ENCODE measurements around the gene SERPINE1.
"Not testable (repeated sequence)": the region's sequence is repeated elsewhere in the genome, so short reads cannot be mapped to it uniquely, and the experiment has no call there.

The SERPINE1 gene

GRCh38 chr7:101102026-101102425, 24.9 kb upstream of the SERPINE1 start:
- DNase-seq, result no peak

- DNase-seq, result not testable (repeated sequence)
Measured at GRCh38 chr7:101103701-101104100, 23.2 kb upstream of the SERPINE1 start.

GRCh38 chr7:101104193-101104713, 22.7 kb upstream of the SERPINE1 start:
- DNase-seq, result no peak

GRCh38 chr7:101104799-101105198, 22.1 kb upstream of the SERPINE1 start:
- no peak for DNase-seq

- DNase-seq, result not testable (repeated sequence)
Measured at GRCh38 chr7:101105248-101105647, 21.7 kb upstream of the SERPINE1 start.

- DNase-seq, result no peak
Measured at GRCh38 chr7:101106386-101106785, 20.5 kb upstream of the SERPINE1 start.

- DNase-seq, result no peak
Measured at GRCh38 chr7:101108330-101108857, 18.5 kb upstream of the SERPINE1 start.

- DNase-seq, result no peak
Measured at GRCh38 chr7:101108961-101109360, 17.9 kb upstream of the SERPINE1 start.

- no peak for DNase-seq
Measured at GRCh38 chr7:101109368-101109767, 17.5 kb upstream of the SERPINE1 start.

GRCh38 chr7:101111261-101111660, 15.6 kb upstream of the SERPINE1 start:
- no peak for DNase-seq

- no peak for DNase-seq
Measured at GRCh38 chr7:101112233-101112632, 14.7 kb upstream of the SERPINE1 start.

GRCh38 chr7:101113140-101113539, 13.8 kb upstream of the SERPINE1 start:
- not testable (repeated sequence) for DNase-seq

GRCh38 chr7:101113836-101114235, 13.1 kb upstream of the SERPINE1 start:
- DNase-seq, result no peak

- no peak for DNase-seq
Measured at GRCh38 chr7:101114492-101114891, 12.4 kb upstream of the SERPINE1 start.

GRCh38 chr7:101115215-101115614, 11.7 kb upstream of the SERPINE1 start:
- DNase-seq, result no peak

GRCh38 chr7:101116898-101117297, 10.0 kb upstream of the SERPINE1 start:
- no peak for DNase-seq

- no peak for DNase-seq
Measured at GRCh38 chr7:101118856-101119255, 8.0 kb upstream of the SERPINE1 start.

- no peak for DNase-seq
Measured at GRCh38 chr7:101119876-101120275, 7.0 kb upstream of the SERPINE1 start.

GRCh38 chr7:101120315-101120714, 6.6 kb upstream of the SERPINE1 start:
- no peak for DNase-seq

GRCh38 chr7:101121631-101121990, 5.3 kb upstream of the SERPINE1 start:
- DNase-seq, result not testable (repeated sequence)

- DNase-seq, result no peak
Measured at GRCh38 chr7:101121991-101122932, 4.6 kb upstream of the SERPINE1 start.

GRCh38 chr7:101122933-101123702, 3.8 kb upstream of the SERPINE1 start:
- DNase-seq, result no peak

- DNase-seq, result no peak
Measured at GRCh38 chr7:101123703-101124068, 3.2 kb upstream of the SERPINE1 start.
